HL-60 (cell line): ENCODE results near the gene PHRF1.

Experiments used
- DNase-seq, 2 experiments: peaks; one replicate each; pipeline ENCODE4 v3.0.0-alpha.2; 2010 to 2020; ENCODE audit warnings: low read depth in 1 of 2, low spot score in 1 of 2
- H3K27ac ChIP-seq: fragments of 250-450 bp; sonication (Bioruptor Pico); replicated peaks from 2 replicates; pipeline ENCODE4 v1.5.1; 2020; ENCODE audit warnings: mild to moderate bottlenecking, moderate library complexity
- H3K27me3 ChIP-seq: fragments of 250-450 bp; sonication (Bioruptor Pico); 2 replicates; pipeline ENCODE4 v1.5.1; 2021; ENCODE audit warnings: mild to moderate bottlenecking, moderate library complexity; ENCODE audit not compliant: insufficient read depth, poor library complexity, severe bottlenecking
- H3K4me3 ChIP-seq: replicated peaks from 2 replicates; pipeline ENCODE4 v1.5.1; 2011; ENCODE audit warnings: mild to moderate bottlenecking, control low read depth, low read length; ENCODE audit not compliant: insufficient read depth
- GABPA ChIP-seq: IDR thresholded peaks from 2 replicates; pipeline ENCODE4 v1.6.1; 2012; ENCODE audit warnings: low read depth
- POLR2AphosphoS5 ChIP-seq: IDR thresholded peaks from 2 replicates; pipeline ENCODE4 v1.6.1; 2012; ENCODE audit warnings: low read depth
- SPI1 ChIP-seq: IDR thresholded peaks from 2 replicates; pipeline ENCODE4 v1.6.1; 2012; ENCODE audit warnings: low read depth, mild to moderate bottlenecking, borderline replicate concordance
- TF ChIP-seq, protein P1 (sequence below): IDR thresholded peaks from one replicate; pipeline ENCODE4 v1.5.1; 2011; ENCODE audit warnings: low read length, control low read depth, inconsistent platforms; ENCODE audit not compliant: insufficient read depth
- TF ChIP-seq, protein P2 (sequence below): IDR thresholded peaks from 2 replicates; pipeline ENCODE4 v1.6.1; 2012; ENCODE audit warnings: low read depth; ENCODE audit not compliant: insufficient replicate concordance

Gene PHRF1

GRCh38 chr11:637333-637592 is 61.0 kb downstream of the PHRF1 start:
- H3K4me3 ChIP-seq = no peak overlapping the region
- no peak for DNase-seq
- TF ChIP-seq POLR2AphosphoS5 (no peak), SPI1 (no peak), GABPA (no peak)
- TF ChIP-seq, protein P1, sequence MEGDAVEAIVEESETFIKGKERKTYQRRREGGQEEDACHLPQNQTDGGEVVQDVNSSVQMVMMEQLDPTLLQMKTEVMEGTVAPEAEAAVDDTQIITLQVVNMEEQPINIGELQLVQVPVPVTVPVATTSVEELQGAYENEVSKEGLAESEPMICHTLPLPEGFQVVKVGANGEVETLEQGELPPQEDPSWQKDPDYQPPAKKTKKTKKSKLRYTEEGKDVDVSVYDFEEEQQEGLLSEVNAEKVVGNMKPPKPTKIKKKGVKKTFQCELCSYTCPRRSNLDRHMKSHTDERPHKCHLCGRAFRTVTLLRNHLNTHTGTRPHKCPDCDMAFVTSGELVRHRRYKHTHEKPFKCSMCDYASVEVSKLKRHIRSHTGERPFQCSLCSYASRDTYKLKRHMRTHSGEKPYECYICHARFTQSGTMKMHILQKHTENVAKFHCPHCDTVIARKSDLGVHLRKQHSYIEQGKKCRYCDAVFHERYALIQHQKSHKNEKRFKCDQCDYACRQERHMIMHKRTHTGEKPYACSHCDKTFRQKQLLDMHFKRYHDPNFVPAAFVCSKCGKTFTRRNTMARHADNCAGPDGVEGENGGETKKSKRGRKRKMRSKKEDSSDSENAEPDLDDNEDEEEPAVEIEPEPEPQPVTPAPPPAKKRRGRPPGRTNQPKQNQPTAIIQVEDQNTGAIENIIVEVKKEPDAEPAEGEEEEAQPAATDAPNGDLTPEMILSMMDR = no peak
- TF ChIP-seq, protein P2, sequence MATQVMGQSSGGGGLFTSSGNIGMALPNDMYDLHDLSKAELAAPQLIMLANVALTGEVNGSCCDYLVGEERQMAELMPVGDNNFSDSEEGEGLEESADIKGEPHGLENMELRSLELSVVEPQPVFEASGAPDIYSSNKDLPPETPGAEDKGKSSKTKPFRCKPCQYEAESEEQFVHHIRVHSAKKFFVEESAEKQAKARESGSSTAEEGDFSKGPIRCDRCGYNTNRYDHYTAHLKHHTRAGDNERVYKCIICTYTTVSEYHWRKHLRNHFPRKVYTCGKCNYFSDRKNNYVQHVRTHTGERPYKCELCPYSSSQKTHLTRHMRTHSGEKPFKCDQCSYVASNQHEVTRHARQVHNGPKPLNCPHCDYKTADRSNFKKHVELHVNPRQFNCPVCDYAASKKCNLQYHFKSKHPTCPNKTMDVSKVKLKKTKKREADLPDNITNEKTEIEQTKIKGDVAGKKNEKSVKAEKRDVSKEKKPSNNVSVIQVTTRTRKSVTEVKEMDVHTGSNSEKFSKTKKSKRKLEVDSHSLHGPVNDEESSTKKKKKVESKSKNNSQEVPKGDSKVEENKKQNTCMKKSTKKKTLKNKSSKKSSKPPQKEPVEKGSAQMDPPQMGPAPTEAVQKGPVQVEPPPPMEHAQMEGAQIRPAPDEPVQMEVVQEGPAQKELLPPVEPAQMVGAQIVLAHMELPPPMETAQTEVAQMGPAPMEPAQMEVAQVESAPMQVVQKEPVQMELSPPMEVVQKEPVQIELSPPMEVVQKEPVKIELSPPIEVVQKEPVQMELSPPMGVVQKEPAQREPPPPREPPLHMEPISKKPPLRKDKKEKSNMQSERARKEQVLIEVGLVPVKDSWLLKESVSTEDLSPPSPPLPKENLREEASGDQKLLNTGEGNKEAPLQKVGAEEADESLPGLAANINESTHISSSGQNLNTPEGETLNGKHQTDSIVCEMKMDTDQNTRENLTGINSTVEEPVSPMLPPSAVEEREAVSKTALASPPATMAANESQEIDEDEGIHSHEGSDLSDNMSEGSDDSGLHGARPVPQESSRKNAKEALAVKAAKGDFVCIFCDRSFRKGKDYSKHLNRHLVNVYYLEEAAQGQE = no peak
- no peaks in the 10 kb centered on the region for H3K27me3 ChIP-seq
- no peak overlapping the region for H3K27ac ChIP-seq

DNA sequence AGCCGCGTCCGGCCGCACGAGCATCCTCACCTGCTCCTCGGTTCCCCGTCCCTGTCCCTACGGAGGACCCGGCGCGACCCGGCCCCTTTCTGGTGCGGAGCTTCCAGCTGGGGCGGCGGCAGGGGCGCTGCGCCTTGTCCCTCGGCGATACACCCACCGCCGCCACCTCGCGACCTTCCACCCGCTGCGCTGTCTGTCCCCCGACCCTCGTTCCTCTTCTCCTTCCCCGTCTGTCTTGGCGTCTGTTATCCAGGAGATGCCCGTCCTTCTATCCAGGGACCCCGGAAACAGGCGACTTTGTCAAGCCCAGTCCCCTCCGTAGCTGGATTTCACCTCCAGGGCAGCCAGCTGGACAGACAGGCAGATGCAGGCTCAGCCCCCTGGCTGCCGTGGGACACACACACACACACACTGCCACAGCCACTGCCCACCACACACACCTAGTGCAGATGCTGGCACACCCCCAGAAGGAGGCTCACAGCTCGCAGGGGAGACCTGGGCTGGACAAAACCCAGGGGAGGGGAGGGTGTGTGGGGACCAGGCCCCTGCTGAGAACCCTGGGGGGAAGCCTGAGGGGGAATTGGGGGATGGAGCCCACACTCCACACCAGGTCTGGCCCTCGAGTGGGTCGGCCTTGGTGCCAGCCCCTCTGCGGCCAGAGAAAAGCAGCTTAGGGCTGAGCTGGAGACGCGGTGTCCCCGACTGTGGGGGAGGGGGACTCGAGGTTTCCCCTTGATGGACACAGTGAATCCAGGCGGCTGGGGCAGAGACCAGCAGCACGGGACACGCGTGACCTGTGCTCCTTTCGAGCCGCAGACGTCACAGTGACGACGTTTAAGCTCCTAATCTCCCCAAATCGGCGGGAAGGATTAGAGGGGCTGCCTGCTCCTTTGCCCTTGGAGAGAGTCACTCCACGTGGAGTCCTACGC is 61.6 kb downstream of the PHRF1 start:
- no peak for DNase-seq
- Histone ChIP-seq H3K4me3 (no peak overlapping the region), H3K27me3 (no peaks in the 10 kb centered on the region), H3K27ac (no peak overlapping the region)
- no peak for TF ChIP-seq POLR2AphosphoS5
- TF ChIP-seq, protein P2 = no peak
- TF ChIP-seq, protein P1 = no peak
- TF ChIP-seq GABPA = no peak
- TF ChIP-seq SPI1 = no peak

DNA sequence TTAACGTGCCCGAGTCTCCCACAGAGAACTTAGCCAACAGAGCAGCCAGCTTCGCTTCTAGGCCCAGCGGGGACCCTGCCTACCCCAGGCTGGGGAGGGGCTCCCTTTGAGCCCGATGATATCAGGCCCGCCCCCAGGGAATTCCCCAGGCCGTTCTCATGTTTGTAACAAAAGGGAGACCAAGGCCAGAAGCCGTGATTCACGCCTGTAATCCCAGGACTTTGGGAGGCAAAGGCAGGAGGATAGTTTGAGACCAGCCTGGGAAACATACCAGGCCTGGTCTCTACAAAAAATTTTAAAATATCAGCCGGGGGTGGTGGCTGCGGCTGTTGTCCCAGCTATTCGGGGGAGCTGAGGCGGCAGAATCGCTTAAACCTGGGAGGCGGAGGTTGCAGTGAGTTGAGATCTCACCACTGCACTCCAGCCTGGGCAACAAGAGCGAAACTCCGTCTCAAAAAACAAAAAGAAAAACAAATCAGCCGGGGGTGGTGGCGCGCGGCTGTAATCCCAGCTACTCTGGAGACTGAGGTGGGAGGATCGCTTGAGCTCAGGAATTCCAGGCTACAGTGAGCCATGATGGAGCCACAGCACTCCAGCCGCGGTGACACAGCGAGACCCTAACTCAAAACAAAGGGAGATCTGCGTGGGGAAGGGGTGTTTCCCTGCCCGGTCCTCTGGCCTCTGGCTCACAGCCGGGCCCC is 62.5 kb downstream of the PHRF1 start:
- no peak for DNase-seq
- Histone ChIP-seq H3K27me3 (no peaks in the 10 kb centered on the region), H3K4me3 (no peak overlapping the region), H3K27ac (no peak overlapping the region)
- TF ChIP-seq, protein P1 = no peak
- no peak for TF ChIP-seq POLR2AphosphoS5
- TF ChIP-seq SPI1 = no peak
- no peak for TF ChIP-seq GABPA
- TF ChIP-seq, protein P2 = no peak
